Bronchial smooth muscle cell (primary cell): ENCODE data around the gene SMCHD1. TPM values are rescaled to one million over a fixed set of nuclear protein-coding genes. Genes with fewer than 3 reads are reported as not detected.

Experiments
- total RNA-seq: library from RNA; depleted of rRNA; stranded (reverse); fragments of >200 nt; gene quantifications from 2 replicates; pipeline ENCODE4 v1.2.1, GENCODE V29; 2014

SMCHD1 gene
- 59.9 and 65.2 TPM in 2 replicates for total RNA-seq

GRCh38 chr18:2655178-2655953, at the start of gene SMCHD1:
TSS of gene SMCHD1 (plus strand) at chr18:2655726. CDS start at chr18:2656076, 350 bp downstream.

GRCh38 chr18:2846636-2847316, 191.2 kb downstream of the SMCHD1 start, which contains the start of gene EMILIN2:
TSS of gene EMILIN2 (plus strand) at chr18:2847006. CDS start at chr18:2847189, 183 bp downstream.

Other genes with a start within 250 kb of the SMCHD1 start
- 5.9 and 6.1 TPM in 2 replicates for gene METTL4, start 84.2 kb upstream of the SMCHD1 start, total RNA-seq
- 0.94 and 3.3 TPM in 2 replicates for gene NDC80, start 84.2 kb upstream of the SMCHD1 start, total RNA-seq
- gene EMILIN2, start 191.3 kb downstream of the SMCHD1 start, total RNA-seq, result 26.8 and 28.8 TPM in 2 replicates